NCI-H2081 (cell line): ENCODE measurements around the gene TTR.

Source experiments
- DNase-seq, 2 experiments: peaks; one replicate each; lab custom pipeline; 2025; lab: John Stamatoyannopoulos, UW

TTR gene

GRCh38 chr18:31591628-31592027, at the start of gene TTR:
TSS of gene TTR (plus strand) at chr18:31591877. CDS start at chr18:31591903, 26 bp downstream.
- no peak for DNase-seq

GRCh38 chr18:31546476-31546875, 45.2 kb upstream of the TTR start:
- no peak for DNase-seq

- no peak for DNase-seq
Observed at GRCh38 chr18:31548853-31549252, 42.8 kb upstream of the TTR start.

GRCh38 chr18:31549416-31549815, 42.3 kb upstream of the TTR start:
- DNase-seq, result no peak

- DNase-seq, result no peak
Observed at GRCh38 chr18:31551883-31552282, 39.8 kb upstream of the TTR start.

- no peak for DNase-seq
Observed at GRCh38 chr18:31553800-31554199, 37.9 kb upstream of the TTR start.

GRCh38 chr18:31554776-31555175, 36.9 kb upstream of the TTR start:
- DNase-seq, result no peak

- peak; percentile 48 to 56 for DNase-seq
Observed at GRCh38 chr18:31555971-31556747, 35.5 kb upstream of the TTR start.

GRCh38 chr18:31557446-31557845, 34.2 kb upstream of the TTR start:
- DNase-seq, result no peak

- DNase-seq, result no peak
Observed at GRCh38 chr18:31558567-31558966, 33.1 kb upstream of the TTR start.

- no peak for DNase-seq
Observed at GRCh38 chr18:31562726-31563125, 29.0 kb upstream of the TTR start.

- no peak for DNase-seq
Observed at GRCh38 chr18:31563778-31564177, 27.9 kb upstream of the TTR start.

- no peak for DNase-seq
Observed at GRCh38 chr18:31565345-31565744, 26.3 kb upstream of the TTR start.

- no peak for DNase-seq
Observed at GRCh38 chr18:31565782-31566512, 25.7 kb upstream of the TTR start.

GRCh38 chr18:31566576-31567306, 24.9 kb upstream of the TTR start:
- no peak for DNase-seq

- no peak for DNase-seq
Observed at GRCh38 chr18:31572368-31572767, 19.3 kb upstream of the TTR start.

GRCh38 chr18:31573051-31573450, 18.6 kb upstream of the TTR start:
- DNase-seq, result no peak

GRCh38 chr18:31574359-31574758, 17.3 kb upstream of the TTR start:
- DNase-seq, result no peak

GRCh38 chr18:31575515-31576257, 16.0 kb upstream of the TTR start:
- no peak for DNase-seq

- DNase-seq, result no peak
Observed at GRCh38 chr18:31576670-31577069, 15.0 kb upstream of the TTR start.

- DNase-seq, result no peak
Observed at GRCh38 chr18:31577195-31577594, 14.5 kb upstream of the TTR start.

GRCh38 chr18:31578126-31578525, 13.6 kb upstream of the TTR start:
- no peak for DNase-seq
